D721Med (cell line): Measurements from ENCODE around the gene KLF16.
A peak's percentile ranks its signal among the peaks of the same experiment; 100 is the strongest.

Experiments used
- DNase-seq: peaks from one replicate; pipeline ENCODE4 v3.0.0; 2011; ENCODE audit warnings: low spot score; ENCODE audit not compliant: insufficient read length
- FAIRE-seq: peaks from 2 replicates; lab custom pipeline; 2011; peaks lifted over from hg19 to GRCh38; lab: Jason Lieb, UNC
- TF ChIP-seq, protein P1 (sequence below): IDR thresholded peaks from 2 replicates; pipeline ENCODE4 v1.5.1; 2012; ENCODE audit warnings: mild to moderate bottlenecking, control low read depth; ENCODE audit not compliant: insufficient read depth; ENCODE audit errors: missing control alignments

The KLF16 gene

GRCh38 chr19:1815605-1816529 lies 47.5 kb downstream of the KLF16 start:
- FAIRE-seq (no peak), DNase-seq (no peak)
- TF ChIP-seq, protein P1, sequence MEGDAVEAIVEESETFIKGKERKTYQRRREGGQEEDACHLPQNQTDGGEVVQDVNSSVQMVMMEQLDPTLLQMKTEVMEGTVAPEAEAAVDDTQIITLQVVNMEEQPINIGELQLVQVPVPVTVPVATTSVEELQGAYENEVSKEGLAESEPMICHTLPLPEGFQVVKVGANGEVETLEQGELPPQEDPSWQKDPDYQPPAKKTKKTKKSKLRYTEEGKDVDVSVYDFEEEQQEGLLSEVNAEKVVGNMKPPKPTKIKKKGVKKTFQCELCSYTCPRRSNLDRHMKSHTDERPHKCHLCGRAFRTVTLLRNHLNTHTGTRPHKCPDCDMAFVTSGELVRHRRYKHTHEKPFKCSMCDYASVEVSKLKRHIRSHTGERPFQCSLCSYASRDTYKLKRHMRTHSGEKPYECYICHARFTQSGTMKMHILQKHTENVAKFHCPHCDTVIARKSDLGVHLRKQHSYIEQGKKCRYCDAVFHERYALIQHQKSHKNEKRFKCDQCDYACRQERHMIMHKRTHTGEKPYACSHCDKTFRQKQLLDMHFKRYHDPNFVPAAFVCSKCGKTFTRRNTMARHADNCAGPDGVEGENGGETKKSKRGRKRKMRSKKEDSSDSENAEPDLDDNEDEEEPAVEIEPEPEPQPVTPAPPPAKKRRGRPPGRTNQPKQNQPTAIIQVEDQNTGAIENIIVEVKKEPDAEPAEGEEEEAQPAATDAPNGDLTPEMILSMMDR = no peak

DNA sequence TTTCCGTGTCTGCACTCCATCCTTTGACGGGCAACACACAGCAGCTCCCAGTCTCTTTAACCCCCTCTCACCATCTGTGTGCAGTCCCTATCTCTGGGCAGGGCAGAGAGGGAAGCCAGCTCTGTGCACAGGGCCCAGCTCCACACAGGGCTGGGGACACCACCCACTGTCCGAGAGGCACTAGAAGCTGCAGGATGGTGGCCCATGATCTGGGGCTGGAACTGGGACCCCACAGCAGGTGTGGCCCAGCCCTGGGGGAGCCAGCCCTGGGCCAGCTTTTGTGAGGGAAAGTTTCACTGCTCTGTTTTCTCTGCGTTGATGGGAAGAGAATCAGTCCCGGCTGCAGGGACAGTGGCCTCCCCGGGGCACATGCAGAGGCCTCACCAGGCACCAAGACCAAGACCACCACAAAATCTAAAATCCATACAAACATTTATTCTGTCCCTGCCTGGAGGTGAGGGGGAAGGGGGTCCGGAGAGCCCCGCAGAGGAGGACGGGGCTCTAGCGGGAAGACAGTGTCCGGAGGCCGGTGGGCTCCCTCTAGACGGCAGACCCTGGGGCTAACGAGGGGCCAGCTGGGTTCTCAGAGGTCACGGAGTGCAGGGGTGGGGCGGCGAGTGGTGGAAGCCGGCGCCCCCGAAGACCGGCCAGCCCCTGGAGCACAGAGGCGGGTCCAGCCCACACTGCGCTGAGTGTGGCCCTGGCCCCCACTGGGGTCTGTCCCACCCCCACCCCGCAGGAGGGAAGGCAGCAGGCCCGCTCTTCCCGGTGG lies 48.4 kb downstream of the KLF16 start:
- FAIRE-seq (no peak), DNase-seq (no peak)
- TF ChIP-seq, protein P1 = no peak

GRCh38 chr19:1814391-1814790 lies 49.0 kb downstream of the KLF16 start:
- no peak for DNase-seq
- FAIRE-seq = no peak
- TF ChIP-seq, protein P1 = no peak

DNA sequence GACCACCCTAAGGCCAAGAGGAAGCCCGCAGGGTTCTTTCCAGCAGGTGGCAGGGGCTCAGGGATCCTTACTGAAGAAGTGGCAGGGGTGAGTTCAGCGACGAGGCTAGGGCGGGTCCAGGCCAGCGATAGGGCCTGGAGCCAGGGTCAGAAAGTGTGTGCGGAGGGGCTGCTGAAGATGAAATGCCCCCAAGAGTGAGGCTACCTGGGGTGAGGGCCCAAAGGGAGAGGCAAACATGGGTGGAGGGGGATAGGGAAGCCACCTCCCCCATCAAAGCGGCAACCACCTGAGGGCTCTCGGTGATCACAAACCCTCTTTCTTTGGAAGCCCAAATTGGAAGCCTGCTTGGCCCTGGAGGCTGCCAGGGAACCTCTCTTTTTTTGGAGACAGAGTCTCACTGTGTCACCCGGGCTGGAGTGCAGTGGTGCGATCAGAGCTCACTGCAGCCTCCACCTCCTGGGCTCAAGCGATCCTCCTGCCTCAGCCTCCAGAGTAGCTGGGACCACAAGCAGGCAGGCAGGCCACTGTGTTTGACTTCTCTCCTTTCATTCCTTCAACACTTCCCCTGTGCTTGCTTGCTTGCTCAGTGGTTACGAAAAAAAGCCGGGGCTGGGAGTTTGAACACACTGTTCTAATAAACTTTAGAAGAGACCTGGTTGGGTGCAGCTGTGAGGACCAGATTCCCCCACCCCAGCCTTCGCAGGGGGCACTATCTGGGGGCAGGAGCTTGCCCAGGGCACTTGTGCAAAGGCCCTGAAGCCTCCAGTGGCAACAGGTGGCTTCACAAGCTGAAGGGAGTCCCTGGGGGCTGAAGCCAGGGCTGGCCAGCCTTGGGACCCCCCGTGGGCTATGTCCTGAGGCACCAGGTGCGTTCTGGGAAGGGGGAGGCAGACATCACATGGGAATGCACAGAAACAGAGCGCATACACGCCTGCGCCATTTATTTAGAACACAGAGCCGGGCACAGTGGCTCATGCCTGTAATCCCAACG lies 49.9 kb downstream of the KLF16 start:
- DNase-seq = no peak
- TF ChIP-seq, protein P1 = no peak
- FAIRE-seq = no peak

- TF ChIP-seq, protein P1 = peak; percentile 74
- peak; percentile 95 for DNase-seq
- FAIRE-seq = no peak
These were observed 50.8 kb downstream of the KLF16 start for GRCh38 chr19:1812426-1813191.

GRCh38 chr19:1811942-1812425 lies 51.4 kb downstream of the KLF16 start, which contains the start of gene ATP8B3:
ATP8B3 (minus strand) TSS chr19:1812276; CDS start chr19:1811736, 540 bp downstream.
- TF ChIP-seq, protein P1 = no peak
- no peak for FAIRE-seq
- peak; percentile 97 for DNase-seq
